Esophagus muscularis mucosa (tissue), 4 donors: ENCODE data around the gene LIPT1.

Experiments
- CTCF ChIP-seq, 3 experiments: fragments of 200-600 bp in 2 of 3; fragments of 450-650 bp in 1 of 3; sonication (generic) in 2 of 3; IDR thresholded peaks; one replicate each; pipeline ENCODE4 v1.5.1; 2017 to 2019; ENCODE audit warnings: antibody characterized with exemption in 3 of 3, mild to moderate bottlenecking in 2 of 3, moderate library complexity in 1 of 3
- EP300 ChIP-seq: sonication (generic); formaldehyde crosslinking; IDR thresholded peaks from one replicate; pipeline ENCODE4 v1.6.1; 2017; ENCODE audit warnings: antibody characterized with exemption
- POLR2A ChIP-seq: fragments of 450-650 bp; IDR thresholded peaks from one replicate; pipeline ENCODE4 v1.6.1; 2017; ENCODE audit warnings: antibody characterized with exemption, moderate library complexity, mild to moderate bottlenecking, low read depth

- TF ChIP-seq CTCF (IDR thresholded peaks at IDR 0.05) = no peak
- no peak for TF ChIP-seq EP300
- no peak for TF ChIP-seq POLR2A
Measured at GRCh38 chr2:99153921-99154604, 704 bp upstream of the LIPT1 start.
